NCI-H524 (cell line): ENCODE measurements around the gene MYO18B.

Source experiments
- DNase-seq, 2 experiments: peaks; one replicate each; lab custom pipeline; 2025; lab: John Stamatoyannopoulos, UW

MYO18B gene

DNA sequence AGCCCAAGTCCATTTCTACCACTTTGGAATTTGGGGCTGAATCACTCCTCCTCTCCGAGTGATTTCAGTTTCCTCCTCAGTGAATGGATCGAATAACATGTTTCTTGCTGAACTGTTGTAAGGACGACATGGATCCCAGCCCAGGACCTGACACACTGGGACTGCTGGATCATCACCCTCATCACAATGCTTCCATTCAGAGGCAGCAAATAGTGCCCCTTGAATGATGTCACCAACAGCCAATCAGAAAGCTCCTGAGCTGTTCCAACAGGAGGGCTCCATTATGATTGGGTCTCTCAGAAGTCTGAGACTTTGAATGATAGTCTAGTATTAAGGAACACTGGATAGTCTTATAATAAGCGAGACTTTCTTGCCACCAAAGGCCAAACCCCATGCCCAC lies 158.9 kb downstream of the MYO18B start:
- no peak for DNase-seq

GRCh38 chr22:25902402-25902801 lies 160.4 kb downstream of the MYO18B start:
- no peak for DNase-seq

- DNase-seq, result no peak
These were observed 161.3 kb downstream of the MYO18B start for GRCh38 chr22:25903294-25903693.

DNA sequence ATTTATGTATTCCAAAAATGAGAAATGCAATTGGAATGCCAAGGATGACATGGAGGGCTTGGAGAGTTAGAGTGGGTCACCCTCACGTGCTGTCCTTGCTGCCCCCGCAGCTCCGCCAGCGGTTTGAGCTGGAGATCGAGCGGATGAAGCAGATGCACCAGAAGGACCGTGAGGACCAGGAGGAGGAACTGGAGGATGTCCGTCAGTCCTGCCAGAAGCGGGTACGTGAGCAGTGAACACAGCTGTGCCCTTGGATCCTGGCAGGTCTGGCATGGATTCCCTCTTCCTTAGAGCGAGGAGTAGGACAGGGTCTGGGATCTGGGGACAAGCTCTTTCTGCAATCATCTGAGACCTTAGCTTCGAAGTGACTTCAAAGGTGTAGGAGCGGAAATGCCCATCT lies 166.2 kb downstream of the MYO18B start:
- no peak for DNase-seq

DNA sequence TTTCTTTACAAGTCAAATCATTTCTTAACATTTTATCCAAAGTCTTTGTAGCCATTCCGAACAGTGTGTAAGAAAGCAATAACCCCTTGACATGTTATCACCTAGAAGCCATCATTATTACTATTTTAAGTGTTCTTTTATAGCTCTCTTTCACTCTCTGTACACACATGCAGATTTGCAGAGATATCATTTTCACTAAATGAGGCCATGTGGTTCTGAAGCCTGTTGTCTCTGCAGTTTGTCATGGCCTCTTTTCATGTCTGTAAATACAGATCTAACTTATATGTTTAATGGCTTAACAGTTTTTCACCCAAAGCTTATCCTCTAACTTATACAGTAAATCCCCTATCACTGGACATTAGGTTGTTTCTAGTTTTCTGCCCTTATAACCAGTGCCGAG lies 166.8 kb downstream of the MYO18B start:
- no peak for DNase-seq

GRCh38 chr22:25909614-25910387 lies 167.8 kb downstream of the MYO18B start:
- no peak for DNase-seq

GRCh38 chr22:25911243-25911972 lies 169.4 kb downstream of the MYO18B start:
- no peak for DNase-seq

DNA sequence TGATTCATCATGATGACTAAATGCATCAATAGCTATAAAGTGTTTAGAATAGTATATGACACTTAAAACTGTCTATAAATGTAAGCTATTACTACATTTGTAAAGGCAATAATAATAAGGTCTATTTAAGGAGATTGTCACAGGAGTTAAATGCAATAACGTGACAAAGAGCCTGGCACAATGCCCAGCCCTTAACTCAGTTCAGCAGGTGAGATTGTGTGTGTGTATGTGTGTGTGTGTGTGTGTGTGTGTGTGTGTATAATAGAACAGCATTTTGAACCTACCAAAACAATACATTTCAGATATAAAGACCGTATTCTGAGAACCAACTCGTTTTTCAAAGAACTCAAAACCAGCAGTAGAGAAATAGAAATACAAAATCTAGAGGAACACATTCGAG lies 177.5 kb downstream of the MYO18B start:
- no peak for DNase-seq

- no peak for DNase-seq
These were observed 180.2 kb downstream of the MYO18B start for GRCh38 chr22:25922141-25922540.

GRCh38 chr22:25923914-25924313 lies 181.9 kb downstream of the MYO18B start:
- no peak for DNase-seq

DNA sequence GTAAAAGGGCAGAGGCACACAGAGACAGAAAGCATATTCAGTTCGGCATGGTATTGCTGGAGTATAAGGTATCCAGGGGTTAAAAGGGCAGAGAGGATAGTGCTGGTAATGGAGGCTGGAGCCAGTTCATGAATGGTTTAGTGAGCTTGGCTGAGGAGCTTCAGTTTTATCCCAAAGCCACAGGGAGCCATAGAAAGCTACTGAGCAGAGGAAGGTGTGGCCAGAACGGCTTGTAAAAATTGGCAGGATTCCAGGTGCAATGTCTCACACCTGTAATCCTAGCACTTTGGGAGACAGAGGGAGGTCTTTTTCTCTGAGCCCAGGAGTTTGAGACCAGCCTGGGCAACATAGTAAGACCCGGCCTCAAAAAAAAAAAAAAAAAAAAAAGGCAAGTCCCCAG lies 186.1 kb downstream of the MYO18B start:
- no peak for DNase-seq

- peak in 1 of 2 experiments; percentile 71 for DNase-seq
These were observed 187.4 kb downstream of the MYO18B start for GRCh38 chr22:25929321-25929878.

DNA sequence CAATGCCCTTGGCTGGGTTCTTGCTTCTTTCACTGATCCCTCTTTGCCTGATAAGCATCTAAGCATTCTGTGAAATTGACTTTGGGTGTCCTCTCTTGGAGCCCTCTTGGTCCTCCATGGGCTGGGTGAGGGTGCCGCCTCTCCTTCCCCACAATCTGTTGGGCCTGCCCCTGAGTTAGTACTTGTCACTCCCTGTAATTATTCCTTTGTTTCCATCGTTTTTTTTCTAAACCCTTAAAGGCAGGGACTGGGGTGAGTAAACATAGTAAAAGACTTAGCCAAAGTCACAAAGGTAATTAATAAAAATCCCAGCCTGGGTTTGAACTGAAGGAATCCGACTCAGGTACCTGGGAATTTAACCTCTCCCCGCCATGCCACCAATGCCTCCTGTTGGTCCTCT lies 188.1 kb downstream of the MYO18B start:
- no peak for DNase-seq

DNA sequence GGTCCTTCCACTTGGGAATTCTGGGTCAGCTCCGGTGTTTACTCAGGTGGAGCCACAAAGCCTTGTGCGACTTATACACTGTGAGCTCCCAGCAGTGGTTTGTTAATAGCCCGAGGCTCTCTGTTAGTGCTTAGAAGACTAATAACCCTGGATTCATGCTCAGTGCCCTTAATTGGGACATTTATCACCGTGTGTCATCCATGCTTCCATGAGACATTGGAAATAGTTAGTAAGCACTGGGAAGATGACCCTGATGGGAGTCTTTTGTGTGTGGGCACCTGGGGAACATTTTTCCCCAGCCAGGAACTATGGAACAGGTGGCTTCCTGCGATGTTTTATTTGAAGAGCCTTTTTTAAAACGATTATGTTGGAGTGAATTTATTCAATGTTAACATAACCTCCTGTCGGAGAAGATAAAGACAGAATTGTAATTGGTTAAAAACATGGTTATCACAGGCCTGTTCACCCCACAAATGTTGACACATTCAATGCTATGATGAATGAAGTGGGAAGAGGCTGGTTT lies 188.9 kb downstream of the MYO18B start:
- DNase-seq, result peak in 1 of 2 experiments; percentile 40

DNA sequence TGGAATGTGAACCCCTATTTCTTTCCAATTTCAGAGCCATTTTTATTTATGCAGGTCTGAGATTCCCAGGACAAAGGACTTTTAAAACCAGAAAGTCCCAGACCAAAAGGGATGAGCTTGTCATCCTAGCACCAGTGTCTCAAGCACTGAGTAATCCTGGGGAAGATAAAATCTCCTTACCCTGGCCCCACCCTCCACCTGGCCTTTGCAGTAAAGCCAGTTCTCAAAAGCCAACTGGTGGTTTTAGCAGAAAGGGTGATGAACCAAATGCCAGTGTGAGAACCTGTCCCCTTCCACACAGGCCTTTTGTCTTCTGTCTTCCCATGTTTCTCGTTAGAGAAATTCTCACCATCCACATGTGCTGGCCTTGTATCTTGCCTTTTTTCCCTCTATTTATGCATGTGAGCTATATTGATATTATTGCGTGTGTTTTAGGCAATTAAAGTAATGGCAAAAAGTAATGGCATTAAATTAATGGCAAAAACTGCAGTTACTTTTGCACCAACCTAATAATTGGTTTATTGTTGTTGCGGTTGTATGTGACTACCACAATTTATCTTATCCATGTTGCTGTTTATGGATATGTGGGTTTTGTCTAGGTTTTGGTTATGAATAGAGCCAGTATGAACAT lies 191.3 kb downstream of the MYO18B start:
- DNase-seq, result peak in 1 of 2 experiments; percentile 50

DNA sequence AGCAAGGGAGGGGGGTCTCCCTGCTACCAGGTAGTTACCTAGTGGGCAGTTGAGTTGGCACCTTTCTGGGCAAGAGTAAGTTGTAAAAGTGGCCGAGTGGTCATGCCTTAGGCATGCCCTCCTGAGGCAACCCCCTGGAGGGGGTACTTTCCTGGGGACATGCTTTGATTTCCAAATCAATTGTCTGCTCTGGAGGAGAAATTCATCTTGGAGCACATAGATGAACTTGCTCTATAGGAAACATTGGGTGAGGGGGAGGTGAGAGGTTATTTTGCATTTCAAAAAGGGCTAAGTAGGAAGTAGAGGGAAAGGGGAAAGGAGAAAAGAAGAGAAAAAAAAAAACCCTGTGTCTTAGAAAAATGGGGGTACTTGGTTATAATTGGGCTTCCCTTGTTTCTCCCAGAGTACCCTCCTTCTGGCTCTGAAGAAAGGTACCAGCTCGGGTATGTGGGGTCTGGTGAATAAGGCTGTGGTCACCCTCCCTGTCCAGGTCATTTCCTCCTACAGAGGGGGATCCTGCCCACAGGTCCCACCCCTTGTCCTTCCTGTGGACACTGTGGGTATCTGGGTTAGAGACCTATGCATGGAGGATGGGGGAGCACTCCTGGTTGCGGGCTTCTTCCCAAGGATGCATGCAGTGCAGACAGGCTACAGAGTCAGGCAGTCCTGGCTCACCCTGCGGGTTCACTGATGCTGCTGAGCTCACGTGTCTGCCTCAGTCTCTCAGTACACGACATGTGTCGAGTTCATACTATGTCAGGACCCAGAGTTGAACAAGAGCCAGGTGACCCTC lies 193.5 kb downstream of the MYO18B start:
- DNase-seq, result no peak

DNA sequence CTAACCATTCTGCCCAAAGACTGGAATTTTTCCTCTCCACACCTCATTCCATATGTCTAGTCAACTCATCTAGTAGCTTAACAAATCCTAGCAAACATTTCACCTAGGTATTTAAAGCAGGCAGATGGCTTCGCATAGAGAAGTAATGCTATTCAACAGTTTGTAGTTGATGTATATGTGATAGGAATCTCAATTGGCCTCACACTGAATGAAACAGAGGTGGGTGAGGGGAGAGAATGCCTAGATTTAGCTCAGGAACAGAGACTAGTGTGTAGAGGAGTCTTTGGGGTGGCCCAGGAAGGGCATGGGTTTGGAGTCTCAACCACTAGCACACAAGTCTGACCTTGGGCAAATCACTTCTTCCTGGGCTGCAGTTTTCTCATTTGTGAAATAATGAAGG lies 196.2 kb downstream of the MYO18B start:
- peak in 1 of 2 experiments; percentile 20 for DNase-seq

DNA sequence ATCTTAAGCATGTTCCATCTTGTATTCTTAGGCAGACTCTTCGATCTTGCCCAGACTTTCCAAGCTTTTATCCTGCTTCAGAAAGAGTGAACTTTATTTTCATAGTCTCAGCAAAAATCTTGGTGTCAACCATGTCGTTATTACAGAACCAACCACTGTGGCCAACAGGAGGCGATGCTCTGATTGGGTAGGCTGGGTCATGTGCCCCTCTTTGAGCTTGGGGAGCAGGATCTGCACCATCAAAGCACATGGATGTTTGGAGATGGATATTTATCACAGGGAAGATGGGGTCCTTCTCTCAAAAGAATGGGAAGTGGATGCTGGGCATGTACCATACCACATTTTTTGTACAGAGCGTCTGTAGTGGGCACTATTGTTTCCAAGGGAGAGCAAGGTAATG lies 197.4 kb downstream of the MYO18B start:
- no peak for DNase-seq

- DNase-seq, result peak; percentile 13 to 34
These were observed 198.5 kb downstream of the MYO18B start for GRCh38 chr22:25940479-25940878.

- DNase-seq, result no peak
These were observed 199.5 kb downstream of the MYO18B start for GRCh38 chr22:25941365-25941960.
